Stimulated activated CD4-positive, alpha-beta T cell treated with anti-CD3 and anti-CD28 coated beads, Interleukin-12 subunit alpha, Interleukin-12 subunit beta, amount 100 ng/mL, for 48 hours (primary cell): Measurements from ENCODE around the gene ROPN1B.

ENCODE experiments used
- DNase-seq, 3 donors: peaks; one replicate each; pipeline ENCODE4 v3.0.0-alpha.2; 2020; ENCODE audit warnings: low read depth in 2 of 3, low spot score in 1 of 3

ROPN1B gene

DNA sequence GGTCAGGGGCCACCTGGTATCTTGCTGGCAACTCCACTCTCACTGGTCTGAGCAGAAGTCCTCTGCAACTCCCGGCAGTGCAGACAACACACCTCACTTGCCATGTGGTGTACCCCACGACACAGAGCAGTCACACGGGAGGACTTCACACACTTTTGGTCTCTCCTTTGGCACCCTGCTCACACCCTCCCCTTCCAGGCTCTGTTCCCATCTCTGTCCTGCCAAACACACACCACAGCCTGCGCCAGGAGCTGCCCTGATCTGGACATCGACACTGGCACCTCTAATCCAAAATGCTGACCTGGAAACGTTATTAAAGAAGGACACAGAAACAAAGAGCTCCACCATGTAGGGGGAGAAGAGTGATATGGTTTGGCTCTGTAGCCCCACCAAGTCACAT is 57.8 kb downstream of the ROPN1B start:
- no peak for DNase-seq

DNA sequence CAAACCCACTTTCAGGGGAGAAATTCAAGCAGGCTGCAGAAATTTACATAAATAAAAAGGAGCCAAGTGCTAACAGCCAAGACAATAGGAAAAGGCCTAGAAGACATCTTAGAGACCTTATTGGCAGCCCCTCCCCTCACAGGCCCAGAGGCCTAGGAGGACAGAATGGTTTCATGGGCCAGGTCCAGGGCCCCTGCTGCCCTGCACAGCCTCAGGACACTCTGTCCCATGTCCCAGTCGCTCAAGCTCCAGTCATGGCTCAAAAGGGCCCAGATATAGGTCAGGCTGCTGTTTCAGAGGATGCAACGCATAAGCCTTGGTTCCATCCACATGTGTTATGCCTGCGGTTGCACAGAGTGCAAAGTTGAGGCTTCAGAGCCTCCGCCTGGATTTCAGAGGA is 59.1 kb downstream of the ROPN1B start:
- no peak for DNase-seq

DNA sequence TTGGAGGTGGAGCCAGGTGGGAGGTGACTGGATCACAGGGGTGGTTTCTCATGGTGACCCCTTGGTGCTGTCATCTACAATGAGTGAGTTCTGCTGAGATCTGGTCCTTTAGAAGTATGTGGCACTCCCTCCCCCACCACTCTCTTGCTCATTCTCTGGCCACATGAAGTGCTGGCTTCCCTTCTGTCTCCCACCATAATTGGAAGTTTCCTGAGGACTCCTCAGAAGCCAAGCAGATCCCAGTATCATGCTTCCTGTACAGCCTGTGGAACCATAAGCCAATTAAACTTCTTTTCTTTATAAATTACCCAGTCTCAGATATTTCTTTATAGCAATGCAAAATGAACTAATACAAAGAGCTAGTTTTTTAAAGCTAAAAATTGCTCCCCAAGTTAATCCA is 60.3 kb downstream of the ROPN1B start:
- DNase-seq: no peak

DNA sequence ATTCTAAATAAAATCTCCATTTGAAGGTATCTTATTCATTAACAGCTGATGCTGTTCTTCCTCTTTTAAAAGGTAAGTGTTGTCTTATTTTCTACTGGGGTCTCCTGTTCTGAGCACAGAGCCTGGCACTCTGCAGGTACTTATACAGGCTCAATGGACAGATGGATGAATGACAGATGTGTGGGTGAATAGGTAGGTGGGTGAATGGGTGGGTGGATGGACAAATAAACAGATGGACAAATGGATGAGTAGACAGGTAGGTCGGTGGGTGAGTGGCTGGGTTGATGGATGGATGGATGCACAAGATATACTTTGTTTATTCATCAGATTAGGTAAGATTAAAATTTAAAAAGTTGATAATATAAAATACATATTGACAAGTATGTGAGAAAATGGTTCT is 61.5 kb downstream of the ROPN1B start:
- no peak for DNase-seq

DNA sequence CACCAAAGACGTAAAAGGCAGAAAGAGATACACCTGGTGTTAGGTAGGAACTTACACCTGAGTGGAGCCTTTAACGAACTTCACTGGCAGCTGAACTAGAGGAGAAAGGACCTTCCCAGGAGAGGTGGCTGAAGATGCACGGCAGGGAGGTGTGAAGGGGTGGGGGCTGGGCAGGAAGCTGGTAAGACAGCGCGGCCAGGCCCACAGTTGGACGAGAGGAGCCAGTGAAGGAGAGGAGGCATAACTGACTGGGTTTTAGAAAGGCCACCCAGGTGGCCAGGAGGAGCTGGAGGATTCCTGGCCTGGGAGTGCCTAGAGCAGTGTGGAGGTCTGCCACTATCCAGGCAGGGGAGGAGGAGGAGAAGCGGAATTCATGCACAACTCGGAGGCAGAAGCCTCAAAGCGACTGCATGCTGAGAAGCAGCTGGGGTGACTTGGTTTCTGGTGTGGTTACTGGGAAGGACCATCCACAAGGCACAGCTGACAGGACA is 63.0 kb downstream of the ROPN1B start:
- DNase-seq: no peak
